ENCODE results near the gene SERPINB12.

Gene SERPINB12

GRCh38 chr18:63603772-63604171, 61.6 kb downstream of the SERPINB12 start:
- DNase-seq = peak; percentile 39

GRCh38 chr18:63604791-63605567, 62.8 kb downstream of the SERPINB12 start:
- peak; percentile 26 for DNase-seq

DNA sequence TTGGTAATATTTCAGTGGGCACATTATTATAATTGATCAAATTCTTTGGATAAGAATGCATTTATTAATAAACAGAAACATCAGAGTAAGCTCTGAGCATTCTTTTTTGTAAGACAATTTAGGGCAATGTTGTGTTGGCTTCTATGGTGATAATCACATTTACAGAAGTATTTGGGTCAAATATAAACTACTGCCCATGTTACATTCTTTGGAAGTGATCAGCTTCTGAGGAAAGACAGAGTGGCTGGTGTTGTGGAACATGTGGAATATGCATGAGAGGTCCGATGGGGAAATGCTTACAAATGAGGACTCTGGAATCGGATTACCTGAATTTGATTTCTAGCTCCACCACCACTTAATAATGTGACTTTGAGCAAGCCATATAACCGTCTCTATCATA, 64.4 kb downstream of the SERPINB12 start:
- DNase-seq = no peak

DNA sequence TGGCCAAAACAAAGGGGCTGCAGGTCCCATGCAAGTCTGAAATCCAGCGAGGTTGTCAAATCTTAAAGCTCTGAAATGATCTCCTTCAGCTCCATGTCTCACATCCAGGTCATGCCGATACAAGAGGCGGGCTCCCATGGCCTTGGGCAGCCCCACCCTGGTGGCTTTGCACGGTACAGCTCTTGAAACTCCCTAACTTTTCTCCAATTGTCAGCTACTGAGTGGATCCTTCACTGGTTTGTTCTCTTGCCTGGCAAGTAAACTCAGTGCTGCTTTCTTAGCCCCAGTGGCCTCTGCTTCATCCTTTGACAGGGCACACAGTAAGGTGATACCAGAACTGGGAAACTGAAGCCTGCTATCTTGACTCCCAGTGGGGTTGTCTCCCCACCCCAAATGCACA, 71.3 kb downstream of the SERPINB12 start:
- no peak for DNase-seq

DNA sequence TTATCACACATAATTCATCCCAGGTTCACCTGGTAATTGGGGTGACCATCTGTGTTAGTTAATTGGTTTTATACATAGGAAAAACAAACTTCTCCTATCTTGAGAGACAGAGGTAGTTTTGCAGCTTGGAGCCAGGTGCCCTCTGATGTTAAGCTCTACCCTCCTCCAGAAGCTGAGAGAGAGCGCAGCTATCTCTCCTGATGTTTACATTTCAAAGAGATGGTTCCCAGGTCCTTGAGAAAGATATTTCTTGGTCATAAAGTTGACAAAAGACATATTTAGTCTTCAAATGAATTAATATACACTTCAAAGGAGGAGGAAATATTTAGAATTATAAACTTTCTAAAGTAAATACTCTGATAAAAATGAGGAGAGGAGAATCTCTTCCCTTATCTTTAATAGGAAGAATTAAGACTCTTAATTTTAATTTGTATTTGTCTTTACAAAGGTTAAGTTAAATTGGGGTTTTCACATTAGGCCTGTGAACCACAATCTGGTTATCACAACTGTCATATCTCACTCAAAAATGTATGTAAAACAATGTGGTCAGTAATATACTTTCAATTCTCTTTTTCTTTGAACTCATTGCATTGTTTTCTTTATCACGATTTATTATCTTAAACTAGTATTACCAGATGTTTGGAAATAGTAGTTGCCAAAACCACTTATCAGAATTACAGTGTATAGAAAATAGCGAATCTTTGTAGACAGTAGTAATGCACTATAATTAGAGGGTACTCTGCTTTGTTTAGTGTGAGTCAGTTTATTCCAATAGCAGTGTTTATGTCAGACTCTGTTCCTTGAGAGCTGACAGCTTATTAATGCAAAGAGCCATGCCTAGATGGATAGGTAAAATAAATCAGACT, 75.1 kb downstream of the SERPINB12 start:
- DNase-seq = no peak

DNA sequence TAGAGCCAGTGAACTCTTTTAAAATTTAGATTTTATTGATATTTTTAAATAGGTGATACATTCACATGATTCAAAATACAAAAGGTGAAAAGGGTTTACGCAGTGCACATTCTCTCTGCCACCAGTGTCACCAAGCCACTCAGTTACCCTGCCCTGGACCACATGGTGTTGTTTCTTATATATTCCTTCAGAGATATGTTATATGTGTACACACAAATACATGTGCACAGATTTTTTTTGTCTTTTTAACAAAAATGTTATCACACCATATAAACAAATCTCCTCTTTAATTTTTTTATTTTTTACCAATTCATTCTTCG, 75.7 kb downstream of the SERPINB12 start:
- no peak for DNase-seq

Measured in NCI-H226 (cell line).